LNCaP clone FGC (cell line): ENCODE results near the gene STARD3NL.
"Not testable (repeated sequence)": the region's sequence is repeated elsewhere in the genome, so short reads cannot be mapped to it uniquely, and the experiment has no call there.

Experiments used
- DNase-seq: peaks from one replicate; pipeline ENCODE4 v3.0.0-alpha.2; 2011; ENCODE audit warnings: low read depth
- H3K4me3 ChIP-seq: 2 replicates; pipeline ENCODE4 v1.5.1; 2011; ENCODE audit warnings: mild to moderate bottlenecking, low read depth, low read length, control low read depth
- CTCF ChIP-seq: IDR thresholded peaks from 2 replicates; pipeline ENCODE4 v1.5.1; 2012; ENCODE audit warnings: mild to moderate bottlenecking; ENCODE audit not compliant: control insufficient read depth, insufficient read depth; ENCODE audit errors: extremely low read depth

STARD3NL gene

GRCh38 chr7:38245409-38245977, 67.4 kb downstream of the STARD3NL start:
- no peak for DNase-seq
- H3K4me3 ChIP-seq = no peak overlapping the region
- no peak for TF ChIP-seq CTCF

- H3K4me3 ChIP-seq = no peak overlapping the region
- DNase-seq = no peak
- TF ChIP-seq CTCF = no peak
Observed at GRCh38 chr7:38248069-38248567, 70.1 kb downstream of the STARD3NL start.

- not testable (repeated sequence) for H3K4me3 ChIP-seq, DNase-seq
Observed at GRCh38 chr7:38249849-38250248, 71.8 kb downstream of the STARD3NL start.

GRCh38 chr7:38257350-38257677, 79.3 kb downstream of the STARD3NL start:
- H3K4me3 ChIP-seq = no peak overlapping the region
- no peak for TF ChIP-seq CTCF
- DNase-seq = no peak

GRCh38 chr7:38259157-38259556, 81.1 kb downstream of the STARD3NL start:
- H3K4me3 ChIP-seq, DNase-seq: not testable (repeated sequence)

- not testable (repeated sequence) for DNase-seq, H3K4me3 ChIP-seq
Observed at GRCh38 chr7:38261601-38262000, 83.6 kb downstream of the STARD3NL start.

- not testable (repeated sequence) for H3K4me3 ChIP-seq
Observed at GRCh38 chr7:38262026-38262425, 84.0 kb downstream of the STARD3NL start.

GRCh38 chr7:38262545-38262944, 84.5 kb downstream of the STARD3NL start:
- no peak for DNase-seq
- no peak for TF ChIP-seq CTCF
- H3K4me3 ChIP-seq = no peak overlapping the region

More at GRCh38 chr7:38262026-38262425, 84.0 kb downstream of the STARD3NL start:
- not testable (repeated sequence) for DNase-seq

GRCh38 chr7:38263274-38263673, 85.2 kb downstream of the STARD3NL start:
- not testable (repeated sequence) for DNase-seq, H3K4me3 ChIP-seq

GRCh38 chr7:38264602-38265001, 86.6 kb downstream of the STARD3NL start:
- not testable (repeated sequence) for DNase-seq, H3K4me3 ChIP-seq

GRCh38 chr7:38265958-38266357, 87.9 kb downstream of the STARD3NL start:
- DNase-seq, H3K4me3 ChIP-seq: not testable (repeated sequence)

GRCh38 chr7:38269704-38270346, 91.8 kb downstream of the STARD3NL start:
- not testable (repeated sequence) for H3K4me3 ChIP-seq

GRCh38 chr7:38270405-38270804, 92.4 kb downstream of the STARD3NL start:
- not testable (repeated sequence) for DNase-seq, H3K4me3 ChIP-seq

More at GRCh38 chr7:38269704-38270346, 91.8 kb downstream of the STARD3NL start:
- DNase-seq = not testable (repeated sequence)
